MM.1S (cell line): Measurements from ENCODE around the gene SLC25A26.

ENCODE experiments used
- DNase-seq: peaks from one replicate; pipeline ENCODE4 v3.0.0-alpha.2; 2015
- H2AFZ ChIP-seq: fragments of 300-600 bp; sonication (generic); 2 replicates; pipeline ENCODE4 v1.6.0; 2016; ENCODE audit warnings: antibody characterized with exemption, low read length
- H3F3A ChIP-seq: fragments of 300-600 bp; sonication (generic); 2 replicates; pipeline ENCODE4 v1.6.1; 2016; ENCODE audit warnings: mild to moderate bottlenecking, antibody characterized with exemption, low read length, moderate library complexity, mixed read lengths; ENCODE audit not compliant: insufficient read depth
- H3K27ac ChIP-seq: fragments of 300-600 bp; sonication (generic); 2 replicates; pipeline ENCODE4 v1.5.1; 2016; ENCODE audit warnings: mild to moderate bottlenecking, low read length
- H3K27me3 ChIP-seq: fragments of 300-600 bp; sonication (generic); replicated peaks from 2 replicates; pipeline ENCODE4 v1.6.0; 2016; ENCODE audit warnings: low read length; ENCODE audit not compliant: insufficient read depth
- H3K36me3 ChIP-seq: fragments of 300-600 bp; sonication (generic); replicated peaks from 2 replicates; pipeline ENCODE4 v1.6.1; 2016; ENCODE audit warnings: mild to moderate bottlenecking, low read length, mixed read lengths; ENCODE audit not compliant: insufficient read depth
- H3K4me1 ChIP-seq: fragments of 300-600 bp; sonication (generic); 2 replicates; pipeline ENCODE4 v1.6.1; 2016; ENCODE audit warnings: low read length, mixed read lengths
- H3K4me2 ChIP-seq: fragments of 300-600 bp; sonication (generic); 2 replicates; pipeline ENCODE4 v1.6.0; 2016; ENCODE audit warnings: low read depth, low read length
- H3K4me3 ChIP-seq: fragments of 300-600 bp; sonication (generic); 2 replicates; pipeline ENCODE4 v1.5.1; 2016; ENCODE audit warnings: low read length, mixed read lengths
- H3K79me2 ChIP-seq: fragments of 300-600 bp; sonication (generic); 2 replicates; pipeline ENCODE4 v1.6.1; 2016; ENCODE audit warnings: mixed run types, low read length, mixed read lengths
- H3K9ac ChIP-seq: fragments of 300-600 bp; sonication (generic); 2 replicates; pipeline ENCODE4 v1.6.1; 2016; ENCODE audit warnings: low read length, mixed read lengths
- H3K9me2 ChIP-seq: fragments of 300-600 bp; sonication (generic); replicated peaks from 2 replicates; pipeline ENCODE4 v1.6.1; 2016; ENCODE audit warnings: mild to moderate bottlenecking, low read length, mixed read lengths; ENCODE audit not compliant: insufficient read depth
- H3K9me3 ChIP-seq: fragments of 300-600 bp; sonication (generic); replicated peaks from 2 replicates; pipeline ENCODE4 v1.6.1; 2016; ENCODE audit warnings: mild to moderate bottlenecking, low read length, mixed read lengths; ENCODE audit not compliant: insufficient read depth
- H4K20me1 ChIP-seq: fragments of 300-600 bp; sonication (generic); 2 replicates; pipeline ENCODE4 v1.6.1; 2016; ENCODE audit warnings: mild to moderate bottlenecking, low read length, moderate library complexity, mixed read lengths; ENCODE audit not compliant: insufficient read depth
- CTCF ChIP-seq: fragments of 300-600 bp; sonication (generic); IDR thresholded peaks from 2 replicates; pipeline ENCODE4 v1.5.1; 2016; ENCODE audit warnings: antibody characterized with exemption, low read length, mixed read lengths
- EZH2 ChIP-seq: fragments of 300-600 bp; sonication (generic); optimal IDR thresholded peaks from 2 replicates; pipeline ENCODE3; 2017; ENCODE audit warnings: low read depth, mild to moderate bottlenecking, antibody characterized with exemption, low read length, mixed read lengths
- EZH2phosphoT487 ChIP-seq: fragments of 300-600 bp; sonication (generic); IDR thresholded peaks from 2 replicates; pipeline ENCODE4 v1.6.1; 2018; ENCODE audit warnings: antibody characterized with exemption, low read length

SLC25A26 gene

DNA sequence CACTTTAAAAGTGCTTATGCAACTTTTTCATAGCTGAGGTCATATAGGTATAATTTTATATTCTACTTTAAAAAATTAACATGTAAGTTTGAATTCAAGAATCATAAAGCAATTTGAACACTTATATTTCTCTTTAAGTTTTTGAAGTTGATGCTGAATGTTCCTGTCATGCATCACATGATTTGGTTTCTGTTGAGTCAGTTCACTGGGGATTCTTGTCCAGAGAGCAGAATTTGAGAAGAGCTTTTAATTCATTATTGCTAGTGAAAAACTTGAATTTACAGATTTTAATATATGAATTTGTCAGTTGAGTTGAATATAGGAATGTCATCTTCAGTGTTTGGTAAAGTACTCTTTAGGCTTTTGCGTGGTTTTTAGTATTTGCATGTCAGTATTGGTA lies 7.9 kb downstream of the SLC25A26 start:
- Histone ChIP-seq H4K20me1 (no peaks in the 10 kb centered on the region), H3K36me3 (no peaks in the 10 kb centered on the region), H3K4me3 (no peak overlapping the region), H3K79me2 (0 out of 2 replicates have a peak, but pooled peaks cover 3% of the 10 kb centered on the region), H3K4me2 (no peak overlapping the region), H3F3A (no peaks in the 10 kb centered on the region), H3K27ac (no peak overlapping the region), H3K27me3 (no peaks in the 10 kb centered on the region), H3K9ac (no peak overlapping the region), H3K9me3 (no peaks in the 10 kb centered on the region), H3K9me2 (no peaks in the 10 kb centered on the region), H2AFZ (no peak overlapping the region), H3K4me1 (no peaks in the 10 kb centered on the region)
- DNase-seq = no peak
- no peak for TF ChIP-seq CTCF

DNA sequence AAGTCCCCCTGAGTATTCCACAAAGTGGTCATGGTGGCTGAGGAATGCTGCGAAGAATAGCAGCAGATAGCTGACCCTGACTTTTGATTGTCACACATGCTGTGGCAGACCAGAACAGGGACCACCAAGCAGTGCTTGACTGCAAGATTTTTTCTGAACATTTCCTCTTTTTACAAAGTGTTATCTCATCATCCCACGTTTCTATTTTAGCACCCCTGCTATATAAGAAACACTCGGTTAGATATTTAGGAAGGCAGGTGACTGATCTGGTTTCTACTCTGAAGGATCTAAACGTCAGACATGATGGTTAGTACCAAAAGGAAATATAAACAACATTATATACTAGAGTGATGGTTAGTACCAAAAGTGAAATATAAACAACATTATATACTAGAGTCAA lies 9.1 kb downstream of the SLC25A26 start:
- H3F3A ChIP-seq = no peaks in the 10 kb centered on the region
- no peaks in the 10 kb centered on the region for H4K20me1 ChIP-seq
- no peak overlapping the region for H3K4me2 ChIP-seq
- no peak overlapping the region for H3K9ac ChIP-seq
- 0 out of 2 replicates have a peak, but pooled peaks cover 3% of the 10 kb centered on the region for H3K79me2 ChIP-seq
- no peaks in the 10 kb centered on the region for H3K27me3 ChIP-seq
- TF ChIP-seq EZH2phosphoT487 = no peak
- no peak for TF ChIP-seq EZH2
- no peak for TF ChIP-seq CTCF
- no peaks in the 10 kb centered on the region for H3K36me3 ChIP-seq
- no peak overlapping the region for H3K4me3 ChIP-seq
- H3K9me2 ChIP-seq = no peaks in the 10 kb centered on the region
- no peaks in the 10 kb centered on the region for H3K9me3 ChIP-seq
- no peak overlapping the region for H2AFZ ChIP-seq
- no peak for DNase-seq
- no peaks in the 10 kb centered on the region for H3K4me1 ChIP-seq
- no peak overlapping the region for H3K27ac ChIP-seq

DNA sequence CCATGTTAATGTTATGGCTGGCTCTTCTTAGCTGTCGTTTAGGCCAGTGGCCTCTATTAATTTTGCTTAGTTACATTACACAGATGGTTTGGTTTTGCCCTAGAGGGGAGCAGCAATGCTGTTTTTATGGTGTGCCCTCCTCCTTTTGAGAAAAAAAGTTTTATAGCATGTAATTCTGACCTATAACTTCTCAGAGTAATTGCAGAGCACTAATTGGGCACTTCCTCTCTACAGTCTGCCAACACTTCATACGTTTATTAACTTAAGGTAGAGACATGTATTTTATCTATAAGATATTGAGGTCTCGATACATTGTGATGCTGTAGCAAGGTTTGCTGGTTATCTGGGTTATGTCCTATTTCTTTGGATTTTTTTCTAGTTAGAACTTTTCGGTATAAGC lies 12.2 kb downstream of the SLC25A26 start:
- no peaks in the 10 kb centered on the region for H4K20me1 ChIP-seq
- peak; percentile 2 for DNase-seq
- no peak overlapping the region for H3K9ac ChIP-seq
- no peaks in the 10 kb centered on the region for H3K36me3 ChIP-seq
- no peaks in the 10 kb centered on the region for H3K27me3 ChIP-seq
- H3K79me2 ChIP-seq = 0 out of 2 replicates have a peak, but pooled peaks cover 3% of the 10 kb centered on the region
- H3K4me3 ChIP-seq = no peak overlapping the region
- no peaks in the 10 kb centered on the region for H3K4me1 ChIP-seq
- H3K9me2 ChIP-seq = no peaks in the 10 kb centered on the region
- no peak overlapping the region for H3K4me2 ChIP-seq
- no peak overlapping the region for H3K27ac ChIP-seq
- TF ChIP-seq CTCF = no peak
- no peak for TF ChIP-seq EZH2
- TF ChIP-seq EZH2phosphoT487 = no peak
- H3K9me3 ChIP-seq = no peaks in the 10 kb centered on the region
- H2AFZ ChIP-seq = no peak overlapping the region
- H3F3A ChIP-seq = no peaks in the 10 kb centered on the region

DNA sequence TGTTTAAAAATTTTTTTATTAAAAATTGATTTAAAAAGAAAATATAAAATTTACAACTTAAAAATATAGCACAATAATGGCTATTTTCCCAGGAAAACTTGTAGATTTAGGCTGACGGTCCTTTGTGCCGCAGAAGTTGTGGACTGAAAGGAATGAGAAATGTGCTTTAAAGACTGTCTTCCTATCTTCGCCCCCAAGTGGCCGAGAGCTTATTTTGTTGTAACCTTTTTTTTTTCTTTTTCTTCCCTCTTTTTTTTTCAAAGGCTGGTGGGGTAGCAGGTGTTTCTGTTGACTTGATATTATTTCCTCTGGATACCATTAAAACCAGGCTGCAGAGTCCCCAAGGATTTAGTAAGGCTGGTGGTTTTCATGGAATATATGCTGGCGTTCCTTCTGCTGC lies 15.5 kb downstream of the SLC25A26 start:
- H3K4me1 ChIP-seq = no peaks in the 10 kb centered on the region
- no peak overlapping the region for H3K4me2 ChIP-seq
- no peak overlapping the region for H3K27ac ChIP-seq
- H4K20me1 ChIP-seq = no peaks in the 10 kb centered on the region
- no peak overlapping the region for H2AFZ ChIP-seq
- no peaks in the 10 kb centered on the region for H3K36me3 ChIP-seq
- DNase-seq = no peak
- no peaks in the 10 kb centered on the region for H3K9me3 ChIP-seq
- no peak overlapping the region for H3K4me3 ChIP-seq
- H3F3A ChIP-seq = no peaks in the 10 kb centered on the region
- no peak overlapping the region for H3K9ac ChIP-seq
- no peaks in the 10 kb centered on the region for H3K79me2 ChIP-seq
- TF ChIP-seq EZH2phosphoT487 (no peak), CTCF (no peak), EZH2 (no peak)
- no peaks in the 10 kb centered on the region for H3K27me3 ChIP-seq
- no peaks in the 10 kb centered on the region for H3K9me2 ChIP-seq
